Measurements from ENCODE around the gene PTPRN2.
"Not testable (repeated sequence)": the region's sequence is repeated elsewhere in the genome, so short reads cannot be mapped to it uniquely, and the experiment has no call there.

The PTPRN2 gene

GRCh38 chr7:157506268-157506667 lies 1081.4 kb downstream of the PTPRN2 start:
- FAIRE-seq: no peak

- no peak for FAIRE-seq
Observed at GRCh38 chr7:157505646-157506045, 1082.0 kb downstream of the PTPRN2 start.

- FAIRE-seq: no peak
Observed at GRCh38 chr7:157503229-157503628, 1084.4 kb downstream of the PTPRN2 start.

GRCh38 chr7:157502701-157503111 lies 1084.9 kb downstream of the PTPRN2 start:
- no peak for FAIRE-seq

GRCh38 chr7:157501581-157501980 lies 1086.0 kb downstream of the PTPRN2 start:
- FAIRE-seq: no peak

- FAIRE-seq: not testable (repeated sequence)
Observed at GRCh38 chr7:157500989-157501540, 1086.6 kb downstream of the PTPRN2 start.

- no peak for FAIRE-seq
Observed at GRCh38 chr7:157500171-157500960, 1087.3 kb downstream of the PTPRN2 start.

- FAIRE-seq: no peak
Observed at GRCh38 chr7:157499835-157500153, 1087.8 kb downstream of the PTPRN2 start.

- FAIRE-seq: no peak
Observed at GRCh38 chr7:157499121-157499834, 1088.3 kb downstream of the PTPRN2 start.

GRCh38 chr7:157498657-157499056 lies 1089.0 kb downstream of the PTPRN2 start:
- FAIRE-seq: no peak

GRCh38 chr7:157497744-157498651 lies 1089.6 kb downstream of the PTPRN2 start:
- FAIRE-seq: no peak

GRCh38 chr7:157497367-157497743 lies 1090.3 kb downstream of the PTPRN2 start:
- FAIRE-seq: no peak

GRCh38 chr7:157496416-157497275 lies 1091.0 kb downstream of the PTPRN2 start:
- FAIRE-seq: no peak

GRCh38 chr7:157495594-157495993 lies 1092.0 kb downstream of the PTPRN2 start:
- FAIRE-seq: no peak

GRCh38 chr7:157495177-157495553 lies 1092.5 kb downstream of the PTPRN2 start:
- no peak for FAIRE-seq

- FAIRE-seq: no peak
Observed at GRCh38 chr7:157494506-157495176, 1093.0 kb downstream of the PTPRN2 start.

GRCh38 chr7:157493776-157494175 lies 1093.8 kb downstream of the PTPRN2 start:
- FAIRE-seq: no peak

GRCh38 chr7:157493017-157493416 lies 1094.6 kb downstream of the PTPRN2 start:
- FAIRE-seq: no peak

- no peak for FAIRE-seq
Observed at GRCh38 chr7:157490465-157490912, 1097.1 kb downstream of the PTPRN2 start.

GRCh38 chr7:157489870-157490269 lies 1097.8 kb downstream of the PTPRN2 start:
- FAIRE-seq: not testable (repeated sequence)
